NB4 (cell line): ENCODE data around the gene OR52H1.
"Not testable (repeated sequence)": the region's sequence is repeated elsewhere in the genome, so short reads cannot be mapped to it uniquely, and the experiment has no call there.

Experiments used
- DNase-seq: peaks from one replicate; pipeline ENCODE4 v3.0.0; 2010; ENCODE audit warnings: low read depth
- H3K4me3 ChIP-seq: one replicate; pipeline ENCODE4 v1.5.1; 2011; ENCODE audit warnings: mild to moderate bottlenecking, low read depth, low read length, moderate library complexity
- MYC ChIP-seq: IDR thresholded peaks from 2 replicates; pipeline ENCODE4 v1.6.1; 2011; ENCODE audit warnings: low read depth, low read length
- POLR2A ChIP-seq: IDR thresholded peaks from 2 replicates; pipeline ENCODE4 v1.6.1; 2011; ENCODE audit warnings: mild to moderate bottlenecking; ENCODE audit not compliant: insufficient read length; ENCODE audit errors: extremely low read depth
- TF ChIP-seq, protein P1 (sequence below): IDR thresholded peaks from 2 replicates; pipeline ENCODE4 v1.6.1; 2011; ENCODE audit warnings: low read depth, low read length
- TF ChIP-seq, protein P2 (sequence below): IDR thresholded peaks from one replicate; pipeline ENCODE4 v1.5.1; 2012; ENCODE audit warnings: low read depth, low read length

The OR52H1 gene

DNA sequence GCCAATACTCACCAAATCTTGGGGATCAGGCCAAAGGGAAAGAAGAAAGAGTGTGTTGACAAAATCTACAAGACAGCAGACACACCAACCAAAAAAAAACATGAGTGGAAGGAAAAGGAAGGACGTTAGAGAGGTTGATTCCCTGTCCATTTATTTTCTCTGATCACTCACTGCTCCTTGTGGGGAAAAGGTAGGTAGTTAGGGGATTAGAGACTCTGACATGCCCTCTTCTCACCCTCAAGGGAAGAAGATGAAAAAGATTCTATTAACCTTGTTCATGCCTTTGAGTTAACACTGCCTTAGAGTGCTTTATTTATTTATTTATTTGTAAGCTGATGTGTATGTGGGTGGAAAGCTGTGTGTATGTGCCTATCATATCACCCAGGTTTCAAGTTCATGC lies at the start of gene OR52H1:
TSS of gene OR52H1 (minus strand) at position 101 of the 400 bp plus-strand sequence. CDS start 3,035 bp downstream, outside the sequence.
- no peak within 1 kb of the TSS for H3K4me3 ChIP-seq
- DNase-seq: no peak
- TF ChIP-seq MYC (no peak), POLR2A (no peak)
- TF ChIP-seq, protein P1, sequence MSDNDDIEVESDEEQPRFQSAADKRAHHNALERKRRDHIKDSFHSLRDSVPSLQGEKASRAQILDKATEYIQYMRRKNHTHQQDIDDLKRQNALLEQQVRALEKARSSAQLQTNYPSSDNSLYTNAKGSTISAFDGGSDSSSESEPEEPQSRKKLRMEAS: no peak
- TF ChIP-seq, protein P2, sequence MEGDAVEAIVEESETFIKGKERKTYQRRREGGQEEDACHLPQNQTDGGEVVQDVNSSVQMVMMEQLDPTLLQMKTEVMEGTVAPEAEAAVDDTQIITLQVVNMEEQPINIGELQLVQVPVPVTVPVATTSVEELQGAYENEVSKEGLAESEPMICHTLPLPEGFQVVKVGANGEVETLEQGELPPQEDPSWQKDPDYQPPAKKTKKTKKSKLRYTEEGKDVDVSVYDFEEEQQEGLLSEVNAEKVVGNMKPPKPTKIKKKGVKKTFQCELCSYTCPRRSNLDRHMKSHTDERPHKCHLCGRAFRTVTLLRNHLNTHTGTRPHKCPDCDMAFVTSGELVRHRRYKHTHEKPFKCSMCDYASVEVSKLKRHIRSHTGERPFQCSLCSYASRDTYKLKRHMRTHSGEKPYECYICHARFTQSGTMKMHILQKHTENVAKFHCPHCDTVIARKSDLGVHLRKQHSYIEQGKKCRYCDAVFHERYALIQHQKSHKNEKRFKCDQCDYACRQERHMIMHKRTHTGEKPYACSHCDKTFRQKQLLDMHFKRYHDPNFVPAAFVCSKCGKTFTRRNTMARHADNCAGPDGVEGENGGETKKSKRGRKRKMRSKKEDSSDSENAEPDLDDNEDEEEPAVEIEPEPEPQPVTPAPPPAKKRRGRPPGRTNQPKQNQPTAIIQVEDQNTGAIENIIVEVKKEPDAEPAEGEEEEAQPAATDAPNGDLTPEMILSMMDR: no peak

DNA sequence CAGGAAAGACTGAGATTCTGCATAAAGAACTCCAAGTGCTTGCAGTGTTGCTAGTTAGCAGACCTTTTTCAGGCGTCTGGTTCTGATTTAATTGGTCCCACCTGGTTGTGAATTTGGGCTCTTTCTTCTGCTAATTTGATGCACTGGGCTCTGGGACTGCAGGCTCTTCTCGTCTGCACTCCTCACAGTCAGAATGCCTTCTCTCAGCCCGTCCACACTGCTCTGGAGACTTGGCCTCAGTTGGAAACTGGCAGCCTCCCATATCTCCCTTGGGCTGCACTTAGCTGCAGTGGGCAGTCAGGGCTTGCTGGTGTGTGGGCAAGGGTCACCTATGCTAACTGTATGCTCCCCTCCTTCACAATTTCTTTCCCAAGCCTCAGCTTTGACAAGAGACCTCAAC lies 49.6 kb upstream of the OR52H1 start:
- H3K4me3 ChIP-seq: no peak overlapping the region
- no peak for DNase-seq
- TF ChIP-seq POLR2A: no peak
- TF ChIP-seq, protein P2: no peak

DNA sequence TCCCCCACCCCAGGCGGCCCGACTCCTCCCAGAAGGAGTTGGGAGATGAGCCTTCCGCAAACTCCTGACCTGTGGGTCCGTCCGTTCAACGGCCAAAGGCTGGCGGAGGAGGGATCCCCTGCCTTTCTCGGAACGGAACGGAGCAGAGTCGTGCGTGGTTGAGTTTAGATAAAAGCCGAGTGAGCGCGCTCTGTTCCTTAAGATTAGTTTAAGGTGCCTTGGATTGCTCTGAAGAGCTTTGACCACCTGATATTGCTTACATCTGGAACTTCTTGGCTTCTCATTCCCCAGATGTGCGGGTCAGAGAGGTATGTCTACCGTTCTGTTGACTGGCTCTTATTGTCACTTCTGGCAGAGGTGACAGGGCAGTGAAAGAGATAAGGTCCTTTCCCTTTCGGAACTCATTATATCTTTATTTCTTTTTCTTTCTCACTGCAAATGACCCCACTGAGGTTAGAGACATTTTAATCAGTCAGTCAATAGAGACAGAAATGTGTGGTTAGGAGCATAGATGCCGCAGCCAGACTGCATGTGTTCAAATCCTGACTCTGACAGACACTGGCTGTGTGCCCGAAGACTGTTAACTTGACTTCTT lies 48.4 kb upstream of the OR52H1 start, which contains the start of gene TRIM6:
TSS of gene TRIM6 (plus strand) at position 31 of the 595 bp plus-strand sequence. CDS start at position 292, 261 bp downstream.
- TF ChIP-seq, protein P2: no peak
- TF ChIP-seq, protein P1: no peak
- no peak for TF ChIP-seq POLR2A
- TF ChIP-seq MYC: no peak
- H3K4me3 ChIP-seq: peak within 1 kb of the TSS; percentile 44
- peak; percentile 44 for DNase-seq

DNA sequence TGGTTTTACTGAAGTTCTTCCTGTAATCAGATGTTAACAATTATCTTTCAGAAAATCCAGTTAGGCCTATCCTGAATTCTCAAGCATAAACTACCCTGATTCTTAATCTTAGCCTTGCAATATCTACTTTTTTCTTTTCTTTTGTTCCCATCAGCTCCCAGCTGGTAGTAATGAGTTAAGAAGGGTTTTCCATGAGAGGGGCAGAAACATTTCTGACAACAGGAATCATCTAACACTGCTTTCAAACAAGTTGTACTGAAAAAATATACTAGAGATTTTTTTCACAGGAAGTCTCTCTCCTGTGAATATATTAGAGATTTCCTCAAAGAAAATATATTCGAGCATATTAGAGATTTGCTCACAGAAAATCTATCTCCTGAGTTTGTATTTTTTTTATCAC lies 44.8 kb upstream of the OR52H1 start:
- TF ChIP-seq, protein P2: no peak
- TF ChIP-seq POLR2A (no peak), MYC (no peak)
- TF ChIP-seq, protein P1: no peak
- DNase-seq: no peak

DNA sequence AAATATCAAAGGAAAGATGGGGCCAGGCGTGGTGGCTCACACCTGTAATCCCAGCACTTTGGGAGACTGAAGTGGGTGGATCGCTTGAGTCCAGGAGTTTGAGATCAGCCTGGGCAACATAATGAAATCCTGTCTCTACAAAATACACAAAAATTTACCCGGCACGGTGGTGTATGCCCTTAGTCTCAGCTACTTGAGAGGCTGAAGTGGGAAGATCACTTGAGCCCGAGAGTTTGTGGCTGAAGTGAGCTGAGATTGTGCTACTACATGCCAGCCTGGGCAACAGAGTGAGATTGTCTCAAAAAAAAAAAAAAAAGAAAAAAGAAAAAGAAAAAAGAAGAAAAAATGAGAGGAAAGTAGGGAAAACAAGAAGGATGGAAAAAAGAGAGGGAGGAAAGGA lies 44.3 kb upstream of the OR52H1 start:
- DNase-seq: no peak
- TF ChIP-seq, protein P2: no peak
- TF ChIP-seq, protein P1: no peak
- TF ChIP-seq POLR2A (no peak), MYC (no peak)
- H3K4me3 ChIP-seq: no peak overlapping the region

More for the DNA sequence above, 44.8 kb upstream of the OR52H1 start:
- no peak overlapping the region for H3K4me3 ChIP-seq

DNA sequence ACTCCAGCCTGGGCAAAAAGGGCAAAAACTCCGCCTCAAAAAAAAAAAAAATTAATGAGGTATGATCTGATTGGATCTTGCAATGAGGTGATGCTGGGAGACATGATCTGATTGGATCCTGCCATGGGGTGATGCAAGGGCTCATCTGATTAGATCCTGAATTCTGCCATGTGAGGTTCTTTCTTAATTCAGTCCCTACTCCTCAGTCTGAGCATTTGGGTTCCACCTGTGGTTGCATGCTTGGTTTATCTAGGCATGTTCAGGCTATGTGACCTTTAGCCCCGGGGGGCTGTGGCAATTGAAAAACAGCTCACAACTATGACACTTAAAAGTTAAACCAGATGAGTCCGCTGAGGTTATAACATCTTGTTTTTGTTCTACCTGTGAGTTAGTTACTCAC lies 43.3 kb upstream of the OR52H1 start:
- H3K4me3 ChIP-seq: no peak overlapping the region
- no peak for TF ChIP-seq POLR2A
- TF ChIP-seq, protein P2: no peak
- TF ChIP-seq, protein P1: no peak
- no peak for TF ChIP-seq MYC
- peak; percentile 11 for DNase-seq

DNA sequence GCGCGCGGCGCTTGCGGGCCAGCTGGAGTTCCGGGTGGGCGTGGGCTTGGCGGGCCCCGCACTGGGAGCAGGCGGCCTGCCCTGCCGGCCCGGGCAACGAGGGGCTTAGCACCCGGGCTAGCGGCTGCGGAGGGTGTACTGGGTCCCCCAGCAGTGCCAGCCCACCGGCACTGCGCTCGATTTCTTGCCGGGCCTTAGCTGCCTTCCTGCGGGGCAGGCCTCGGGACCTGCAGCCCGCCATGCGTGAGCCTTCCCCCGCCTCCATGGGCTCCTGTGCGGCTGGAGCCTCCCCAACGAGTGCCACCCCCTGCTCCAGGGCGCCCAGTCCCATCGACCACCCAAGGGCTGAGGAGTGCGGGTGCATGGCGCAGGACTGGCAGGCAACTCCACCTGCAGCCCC lies 41.6 kb upstream of the OR52H1 start:
- DNase-seq, H3K4me3 ChIP-seq: not testable (repeated sequence)

GRCh38 chr11:5584458-5584857 lies 36.1 kb upstream of the OR52H1 start:
- DNase-seq, H3K4me3 ChIP-seq: not testable (repeated sequence)
